NCI-H2107 treated with DMSO at 0.1 percent for 48 hours (cell line): ENCODE results near the gene ZBED4.
"Not testable (repeated sequence)": the region's sequence is repeated elsewhere in the genome, so short reads cannot be mapped to it uniquely, and the experiment has no call there.

ENCODE experiments used
- DNase-seq: peaks from one replicate; lab custom pipeline; 2025; ENCODE audit not compliant: unreplicated experiment; lab: John Stamatoyannopoulos, UW

The ZBED4 gene

GRCh38 chr22:49852898-49853894 lies at the start of gene ZBED4:
TSS of gene ZBED4 (plus strand) at chr22:49853844. CDS start at chr22:49883663, 29,819 bp downstream.
- DNase-seq, result peak; percentile 73

GRCh38 chr22:49807129-49807528 lies 46.5 kb upstream of the ZBED4 start:
- DNase-seq, result no peak

GRCh38 chr22:49807780-49808708 lies 45.6 kb upstream of the ZBED4 start:
- no peak for DNase-seq

DNA sequence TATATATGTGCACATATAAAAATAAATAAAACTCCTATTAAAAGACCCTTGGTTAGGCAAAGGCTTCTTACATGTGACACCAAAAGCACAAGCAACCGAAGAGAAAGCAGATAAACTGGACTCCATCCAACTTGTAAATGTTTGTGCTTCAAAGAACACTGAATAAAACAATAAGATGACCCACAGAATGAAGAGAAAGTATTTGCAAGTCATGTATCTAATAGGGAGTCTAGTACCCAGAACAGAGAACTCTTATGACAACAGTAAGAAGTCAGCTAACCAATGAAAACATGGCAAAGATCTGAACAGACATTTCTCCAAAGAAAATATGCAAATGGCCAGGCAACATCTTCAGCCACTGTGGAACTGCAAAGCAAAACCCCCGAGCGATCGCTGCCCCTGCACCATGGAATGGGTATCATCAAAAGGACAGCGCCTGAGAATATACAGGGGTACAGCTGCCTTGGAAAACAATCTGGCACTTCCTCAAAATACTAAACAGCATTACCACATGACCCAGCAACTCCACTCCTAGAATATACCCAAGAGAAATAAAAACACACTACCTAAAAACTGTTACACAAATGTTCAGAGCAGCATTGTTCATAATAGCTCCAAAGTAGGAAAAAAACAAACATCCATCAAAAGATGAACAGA lies 43.2 kb upstream of the ZBED4 start:
- DNase-seq, result no peak

GRCh38 chr22:49811020-49811791 lies 42.4 kb upstream of the ZBED4 start:
- no peak for DNase-seq

- no peak for DNase-seq
Observed at GRCh38 chr22:49812838-49813237, 40.8 kb upstream of the ZBED4 start.

DNA sequence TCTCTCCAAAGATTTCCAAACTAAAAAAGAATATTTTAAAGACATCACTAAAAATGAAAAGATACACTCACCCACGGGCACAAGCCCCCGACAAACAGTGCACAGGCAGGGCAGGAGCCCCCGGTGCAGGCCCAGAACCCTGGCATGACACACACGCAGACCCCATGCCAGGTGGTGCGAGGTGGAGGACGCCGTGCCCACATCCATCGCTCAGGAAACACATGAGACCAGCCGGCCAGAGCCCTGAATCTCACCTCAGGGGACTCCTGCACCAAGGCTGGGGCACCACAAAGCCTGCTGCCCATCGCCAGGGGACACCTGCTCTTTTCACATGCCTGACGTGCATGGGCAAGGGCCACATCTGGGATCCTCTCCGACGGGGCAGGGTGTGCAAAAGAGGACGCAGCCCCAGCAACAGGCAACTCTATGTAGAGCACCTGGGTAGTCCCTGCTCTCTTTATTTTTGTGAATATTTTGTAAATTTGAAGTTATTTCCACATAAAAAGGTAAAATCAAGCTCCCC lies 39.4 kb upstream of the ZBED4 start:
- no peak for DNase-seq

- DNase-seq, result no peak
Observed at GRCh38 chr22:49814856-49815255, 38.8 kb upstream of the ZBED4 start.

DNA sequence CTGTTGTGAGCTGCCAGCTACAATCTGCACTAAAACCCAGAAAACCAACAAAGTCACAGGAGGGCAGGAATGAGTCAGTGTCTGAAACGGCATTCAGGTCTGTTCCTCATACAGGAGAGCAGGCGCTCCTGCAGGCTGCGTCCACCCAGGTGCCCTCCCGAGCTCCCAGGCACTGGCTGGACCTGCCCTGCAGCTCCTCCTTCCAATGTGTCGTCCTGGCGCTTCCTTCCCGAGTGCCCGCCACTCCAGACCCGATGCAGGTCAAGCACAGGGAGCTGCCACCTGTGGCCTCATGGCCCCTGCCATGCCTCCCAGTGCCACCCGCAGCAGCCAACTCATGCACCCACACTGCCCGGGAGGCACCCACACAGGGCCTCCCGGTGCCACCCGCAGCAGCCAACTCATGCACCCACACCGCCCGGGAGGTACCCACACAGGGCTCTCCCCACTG lies 38.0 kb upstream of the ZBED4 start:
- DNase-seq, result no peak

DNA sequence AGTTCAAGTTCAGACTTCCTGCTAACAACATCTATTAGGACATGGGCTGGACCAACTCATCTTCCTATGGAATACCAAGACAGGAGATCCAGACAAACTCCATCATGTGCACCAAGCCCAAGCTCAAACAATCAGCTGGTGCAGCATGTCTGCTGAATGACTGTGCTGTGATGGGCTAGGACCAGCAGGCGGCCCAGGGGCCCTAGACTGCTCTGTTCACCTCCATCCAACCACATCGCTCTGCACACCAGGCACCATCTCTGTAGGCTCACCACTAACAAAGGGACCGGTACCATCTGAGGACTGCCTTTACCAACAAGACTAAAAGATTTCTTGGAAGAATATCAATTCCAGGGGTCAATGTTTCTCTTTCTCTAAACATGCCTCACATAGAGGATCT lies 36.3 kb upstream of the ZBED4 start:
- no peak for DNase-seq

DNA sequence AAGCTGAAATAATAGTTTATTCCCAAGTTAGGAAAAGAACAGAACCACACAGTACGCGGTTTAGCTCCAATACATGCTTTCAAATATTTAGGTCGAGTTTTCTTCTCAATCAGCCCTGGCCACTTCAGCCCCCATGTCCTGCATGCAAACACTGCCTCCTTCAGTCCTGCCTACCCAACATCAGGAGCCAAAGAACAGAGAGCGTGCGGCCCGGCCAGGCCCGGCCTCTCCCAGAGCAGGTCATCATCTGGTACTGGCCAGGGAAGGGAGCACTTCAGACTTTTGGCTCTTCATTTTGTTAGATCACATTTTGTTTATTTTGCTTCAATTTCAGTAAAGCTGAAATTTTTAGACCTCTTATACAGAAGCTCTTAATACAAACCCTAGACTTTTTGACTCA lies 32.7 kb upstream of the ZBED4 start:
- DNase-seq, result no peak

DNA sequence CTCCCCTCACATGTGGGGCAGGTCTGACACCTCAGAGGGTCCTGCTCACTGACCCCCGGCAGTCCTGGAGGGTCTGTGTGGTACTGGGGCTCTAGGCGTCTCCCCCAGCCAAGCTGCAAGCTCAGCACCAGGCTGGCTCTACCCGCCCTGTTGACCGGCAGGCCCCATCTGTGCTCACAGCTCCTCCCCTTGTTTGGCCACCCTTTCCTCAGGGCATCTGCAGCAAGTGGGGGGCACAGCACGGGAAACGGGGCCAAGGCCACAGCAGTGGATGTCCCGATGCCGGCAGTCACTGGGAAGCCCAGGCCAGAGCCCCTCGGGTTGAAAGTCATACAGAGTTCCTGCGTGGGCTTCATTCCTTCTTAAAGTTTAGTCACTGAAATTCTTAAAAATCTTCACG lies 31.9 kb upstream of the ZBED4 start:
- not testable (repeated sequence) for DNase-seq

DNA sequence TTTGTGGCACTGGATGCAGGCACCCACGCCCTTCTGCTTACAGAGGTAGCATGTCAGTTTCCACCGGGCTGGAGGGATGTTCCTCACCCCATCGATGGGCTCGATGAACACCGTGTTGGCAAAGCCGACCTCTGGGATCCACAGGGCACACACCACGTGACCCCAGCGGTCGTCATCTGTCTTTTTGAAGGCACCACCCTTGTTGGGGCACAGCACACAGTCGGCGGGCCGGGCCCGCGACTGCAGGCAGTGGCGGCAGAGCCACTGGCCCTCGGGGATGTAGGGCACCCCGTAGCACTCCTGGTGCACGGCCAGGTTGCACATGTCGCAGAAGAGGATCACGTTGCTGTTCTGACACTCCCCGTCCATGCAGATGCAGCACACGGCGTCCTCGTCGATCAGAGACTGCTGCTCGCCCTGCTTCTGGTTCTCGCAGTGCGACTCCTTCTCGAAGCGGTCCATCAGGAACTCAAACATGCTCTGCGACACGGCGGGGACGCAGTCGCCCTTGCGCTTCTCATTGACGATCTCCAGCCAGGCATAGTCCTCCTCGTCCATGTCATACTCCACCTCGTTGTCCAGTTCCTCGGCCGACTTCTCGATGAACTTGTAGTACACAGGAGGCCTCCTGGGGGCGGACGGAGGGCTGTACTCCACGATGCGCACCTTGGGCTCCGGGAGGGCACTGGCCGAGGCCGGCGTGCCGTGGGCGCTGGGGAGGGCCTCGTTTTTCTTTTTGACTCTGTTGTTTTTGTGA lies 30.2 kb upstream of the ZBED4 start:
- no peak for DNase-seq

DNA sequence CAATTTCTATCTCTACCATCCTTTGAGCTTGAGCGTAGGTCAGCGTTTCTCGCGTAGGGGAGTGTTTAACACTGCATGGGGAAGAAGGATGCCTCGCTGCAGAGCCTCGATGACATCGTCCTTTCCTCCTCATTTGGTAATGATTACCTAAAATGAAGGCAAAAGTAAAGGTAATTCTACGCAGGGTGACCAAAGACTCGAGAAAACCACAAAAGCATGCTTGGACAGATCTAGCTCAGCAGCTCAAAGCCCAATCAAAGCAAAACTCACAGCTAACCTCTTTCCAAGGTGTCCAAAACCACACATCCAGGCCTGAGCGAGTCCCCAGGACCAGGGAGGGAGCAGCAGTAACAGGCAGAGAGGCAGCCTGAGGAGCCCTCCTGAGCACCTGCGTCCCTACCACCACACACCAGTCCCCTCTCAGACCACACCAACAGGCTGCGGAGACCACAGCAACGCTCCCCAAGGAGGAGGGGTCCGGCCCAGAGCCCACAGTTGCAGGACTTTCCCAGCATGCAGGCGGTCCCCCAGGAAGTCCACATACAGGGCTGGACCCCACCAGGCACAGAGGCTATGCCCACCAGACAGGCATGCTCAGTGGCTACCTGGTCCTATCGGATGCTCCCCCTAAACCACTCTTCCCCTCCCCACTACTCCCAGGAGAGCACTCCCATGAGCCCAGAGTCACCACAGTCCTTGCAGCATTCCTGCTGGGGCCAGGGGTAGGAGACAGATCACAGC lies 29.3 kb upstream of the ZBED4 start:
- DNase-seq, result no peak

DNA sequence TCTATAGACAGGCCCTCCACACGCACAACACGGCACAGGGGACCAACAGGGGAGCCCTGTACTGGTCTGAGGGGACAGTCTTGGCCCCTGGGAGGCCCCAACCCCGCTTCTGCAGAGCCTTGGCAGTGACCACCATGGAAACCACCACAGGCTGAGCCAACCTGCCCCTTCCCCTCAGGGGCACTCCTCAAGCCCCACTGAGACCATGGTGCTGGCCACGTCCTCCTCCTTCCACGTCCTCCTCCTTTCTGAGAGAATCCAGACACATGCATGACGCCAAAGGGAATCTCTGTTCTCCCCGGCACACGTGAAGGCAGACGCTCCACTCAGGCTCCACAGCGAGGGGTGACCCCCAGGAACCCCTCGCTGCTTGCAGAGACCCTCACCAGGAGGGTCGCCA lies 28.7 kb upstream of the ZBED4 start:
- no peak for DNase-seq

GRCh38 chr22:49825436-49825835 lies 28.2 kb upstream of the ZBED4 start:
- no peak for DNase-seq

DNA sequence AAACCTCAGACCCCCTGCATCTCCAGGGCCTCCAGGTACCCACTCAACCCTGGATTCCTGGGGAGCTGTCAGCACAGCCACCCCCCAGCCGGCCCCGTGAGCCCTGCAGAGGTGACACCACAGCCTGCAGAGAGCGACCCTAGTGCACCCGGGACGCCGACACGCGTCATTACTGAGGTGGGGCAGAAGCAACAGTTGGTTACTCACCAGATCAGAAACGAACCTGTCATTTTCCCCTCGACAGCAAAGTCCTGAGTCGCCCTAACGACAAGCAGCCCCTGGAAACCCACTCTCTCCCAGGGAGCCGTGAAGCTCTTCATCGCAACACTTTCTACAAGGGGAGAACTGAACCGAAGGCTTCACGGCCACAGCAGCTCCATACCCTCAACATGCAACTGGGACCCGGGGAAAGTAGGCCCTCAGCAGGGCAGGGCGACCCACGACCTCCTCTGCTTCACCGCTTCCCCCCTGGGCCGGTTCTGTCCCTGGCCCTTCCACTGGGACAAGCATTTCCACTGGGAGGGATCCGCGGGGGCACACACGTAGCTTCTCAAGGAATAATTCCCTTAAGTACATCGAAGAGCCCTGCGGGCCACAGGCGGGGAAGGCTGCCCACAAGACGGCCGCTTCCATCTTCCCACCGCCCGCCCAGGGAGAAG lies 27.6 kb upstream of the ZBED4 start:
- DNase-seq, result no peak

DNA sequence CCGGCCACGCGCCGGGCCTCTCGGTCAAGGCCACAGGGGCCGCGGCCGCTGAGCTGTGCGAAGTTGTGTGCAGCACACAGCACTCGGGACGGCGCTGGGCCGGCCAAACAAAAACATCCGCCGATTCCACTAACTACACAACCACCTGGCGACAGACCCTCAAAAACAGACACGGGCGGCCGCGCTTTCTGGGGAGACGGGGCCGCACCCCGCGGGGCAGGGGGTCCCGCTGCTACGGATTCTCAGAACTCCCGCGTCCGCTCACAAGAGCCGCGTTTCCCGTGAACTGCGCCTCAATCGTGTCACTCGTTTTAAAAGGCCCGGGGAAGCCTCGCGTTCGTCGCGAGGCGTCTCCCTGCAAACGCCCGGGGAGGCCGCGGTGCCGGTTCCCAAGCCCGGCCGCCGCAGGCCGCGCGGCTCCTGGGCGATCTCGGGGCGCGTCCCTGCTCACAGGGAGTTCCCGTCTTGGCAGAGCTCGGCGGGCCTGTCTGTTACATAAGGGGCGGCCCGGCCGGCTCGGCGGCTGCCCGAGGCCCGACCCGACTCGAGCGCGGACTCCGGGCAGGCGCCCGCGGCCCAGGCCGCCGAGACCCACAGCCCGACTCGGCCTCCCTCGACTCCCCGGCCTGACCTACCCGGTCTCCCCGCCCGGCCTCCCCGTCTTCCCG lies 26.9 kb upstream of the ZBED4 start:
- DNase-seq, result no peak
